ENCODE data around the gene KRTAP3-3.
"Not testable (repeated sequence)": the region's sequence is repeated elsewhere in the genome, so short reads cannot be mapped to it uniquely, and the experiment has no call there.

KRTAP3-3 gene

DNA sequence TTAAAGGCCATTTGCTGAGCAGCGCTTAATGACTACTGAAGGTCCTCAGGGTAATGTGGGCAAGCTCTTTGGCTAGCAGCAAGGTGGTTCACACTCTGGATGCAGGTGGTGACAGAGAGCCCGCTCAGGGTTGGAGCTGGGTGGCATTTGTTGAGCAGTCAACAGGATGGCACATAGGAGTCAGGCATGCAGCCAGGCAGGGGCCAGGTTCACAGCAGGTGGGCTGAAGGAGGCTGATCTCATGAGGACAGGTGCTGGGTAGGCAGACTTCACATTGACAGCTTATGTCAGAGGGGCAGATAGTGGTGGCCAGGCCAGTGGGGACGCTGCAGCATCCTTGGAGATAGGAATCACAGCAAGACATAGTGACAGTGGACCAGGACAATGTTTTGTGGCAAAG lies 10.4 kb upstream of the KRTAP3-3 start:
- DNase-seq (ENCODE audit: extremely low read depth, low read depth) = no peak
- no peak overlapping the region for H3K4me3 ChIP-seq (replicated peaks; ENCODE audit: low read depth, low read length)
- TF ChIP-seq, protein P1, sequence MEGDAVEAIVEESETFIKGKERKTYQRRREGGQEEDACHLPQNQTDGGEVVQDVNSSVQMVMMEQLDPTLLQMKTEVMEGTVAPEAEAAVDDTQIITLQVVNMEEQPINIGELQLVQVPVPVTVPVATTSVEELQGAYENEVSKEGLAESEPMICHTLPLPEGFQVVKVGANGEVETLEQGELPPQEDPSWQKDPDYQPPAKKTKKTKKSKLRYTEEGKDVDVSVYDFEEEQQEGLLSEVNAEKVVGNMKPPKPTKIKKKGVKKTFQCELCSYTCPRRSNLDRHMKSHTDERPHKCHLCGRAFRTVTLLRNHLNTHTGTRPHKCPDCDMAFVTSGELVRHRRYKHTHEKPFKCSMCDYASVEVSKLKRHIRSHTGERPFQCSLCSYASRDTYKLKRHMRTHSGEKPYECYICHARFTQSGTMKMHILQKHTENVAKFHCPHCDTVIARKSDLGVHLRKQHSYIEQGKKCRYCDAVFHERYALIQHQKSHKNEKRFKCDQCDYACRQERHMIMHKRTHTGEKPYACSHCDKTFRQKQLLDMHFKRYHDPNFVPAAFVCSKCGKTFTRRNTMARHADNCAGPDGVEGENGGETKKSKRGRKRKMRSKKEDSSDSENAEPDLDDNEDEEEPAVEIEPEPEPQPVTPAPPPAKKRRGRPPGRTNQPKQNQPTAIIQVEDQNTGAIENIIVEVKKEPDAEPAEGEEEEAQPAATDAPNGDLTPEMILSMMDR (IDR thresholded peaks at IDR 0.05; ENCODE audit: low read depth, low read length, missing control alignments) = no peak

DNA sequence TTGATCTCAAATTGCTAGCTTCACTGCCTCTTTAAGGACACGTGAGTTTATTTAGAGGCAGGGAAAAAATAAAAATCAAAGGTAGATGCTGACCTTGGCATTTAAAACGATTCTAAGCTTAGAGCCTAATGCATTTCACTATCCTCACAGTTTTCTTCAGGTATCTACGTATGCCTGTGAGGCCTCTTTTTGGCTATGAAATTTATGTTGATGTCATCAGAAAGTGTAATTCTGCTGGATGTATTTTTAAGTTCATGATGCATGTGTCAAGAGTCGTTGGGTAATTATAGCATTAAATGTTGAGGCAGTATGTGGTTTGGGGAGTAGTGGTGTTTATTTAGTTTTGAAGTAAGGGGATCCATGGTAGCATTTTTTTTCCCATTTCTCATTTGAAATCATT lies 10.0 kb upstream of the KRTAP3-3 start:
- no peak overlapping the region for H3K4me3 ChIP-seq (replicated peaks; ENCODE audit: low read depth, low read length)
- no peak for DNase-seq (ENCODE audit: extremely low read depth, low read depth)
- TF ChIP-seq, protein P1 (IDR thresholded peaks at IDR 0.05; ENCODE audit: low read depth, low read length, missing control alignments) = no peak

GRCh38 chr17:41002814-41003213 lies 8.8 kb upstream of the KRTAP3-3 start:
- TF ChIP-seq, protein P1 (IDR thresholded peaks at IDR 0.05; ENCODE audit: low read depth, low read length, missing control alignments) = no peak
- DNase-seq (ENCODE audit: extremely low read depth, low read depth) = no peak
- no peak overlapping the region for H3K4me3 ChIP-seq (replicated peaks; ENCODE audit: low read depth, low read length)

DNA sequence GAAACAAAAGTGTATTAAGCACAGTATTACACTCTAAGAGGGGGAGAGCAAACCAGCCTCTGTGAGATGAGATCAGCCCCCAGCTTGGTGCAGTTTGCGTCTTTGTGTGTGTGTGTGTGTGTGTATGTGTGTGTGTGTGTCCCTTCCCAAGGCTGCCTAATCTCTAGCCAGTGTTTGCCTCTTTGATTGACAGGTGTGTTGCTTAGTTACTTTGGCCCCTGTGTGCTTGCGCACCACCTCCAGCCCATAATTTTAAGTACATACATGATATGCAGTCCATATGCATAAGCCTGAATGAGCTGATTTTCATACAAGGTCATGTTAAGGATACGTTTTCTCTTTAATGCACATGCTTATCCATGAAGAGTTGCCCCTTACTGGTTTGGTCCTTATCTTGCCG lies 7.8 kb upstream of the KRTAP3-3 start:
- no peak for DNase-seq (ENCODE audit: extremely low read depth, low read depth)
- no peak overlapping the region for H3K4me3 ChIP-seq (replicated peaks; ENCODE audit: low read depth, low read length)
- TF ChIP-seq, protein P1 (IDR thresholded peaks at IDR 0.05; ENCODE audit: low read depth, low read length, missing control alignments) = no peak

GRCh38 chr17:40999563-40999962 lies 5.6 kb upstream of the KRTAP3-3 start, which contains the start of gene KRTAP3-2:
Gene KRTAP3-2, minus strand, starts transcription at chr17:40999906. Its CDS starts 53 bp downstream, at chr17:40999853.
- not testable (repeated sequence) for H3K4me3 ChIP-seq (replicated peaks; ENCODE audit: low read depth, low read length); DNase-seq (ENCODE audit: extremely low read depth, low read depth)

DNA sequence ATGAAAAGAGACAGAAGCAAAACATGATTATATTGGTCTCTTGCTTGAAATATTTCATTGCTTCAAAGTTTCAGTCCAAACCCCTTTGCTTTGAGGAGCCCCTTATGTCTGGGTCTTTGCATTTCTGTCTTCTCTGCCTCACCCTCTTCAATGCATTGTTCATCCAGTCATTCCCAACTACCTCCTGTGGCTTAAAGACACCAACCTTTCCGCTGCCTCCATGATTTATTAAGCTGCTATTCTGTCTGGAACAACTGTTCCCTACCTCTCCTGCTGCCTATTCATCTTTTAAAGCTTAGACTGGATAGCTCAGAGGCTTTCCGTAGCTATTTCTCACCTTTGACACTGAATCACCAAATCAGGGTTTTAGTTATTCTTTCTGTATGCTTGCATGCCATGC lies 3.4 kb upstream of the KRTAP3-3 start:
- TF ChIP-seq, protein P1 (IDR thresholded peaks at IDR 0.05; ENCODE audit: low read depth, low read length, missing control alignments) = no peak
- no peak for DNase-seq (ENCODE audit: extremely low read depth, low read depth)
- no peak overlapping the region for H3K4me3 ChIP-seq (replicated peaks; ENCODE audit: low read depth, low read length)

DNA sequence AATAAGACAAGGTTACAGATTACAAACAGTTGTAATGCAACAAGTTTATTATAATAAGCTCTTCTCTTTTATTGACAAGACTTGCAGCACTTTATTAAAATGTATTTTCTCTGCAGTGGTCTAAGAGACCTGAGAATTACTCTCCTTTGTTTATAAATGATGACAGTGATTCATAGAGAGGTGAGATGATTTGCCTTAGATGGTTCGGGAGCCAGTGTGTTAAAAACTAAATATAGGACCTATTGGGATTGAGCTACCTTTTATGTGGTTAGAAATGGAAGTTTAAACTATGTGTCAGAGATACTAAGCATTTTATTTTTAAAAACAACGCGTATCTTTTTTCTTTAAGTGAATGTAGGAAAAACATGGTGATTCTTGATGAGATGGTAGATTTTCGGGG lies 2.9 kb upstream of the KRTAP3-3 start:
- DNase-seq (ENCODE audit: extremely low read depth, low read depth) = no peak
- H3K4me3 ChIP-seq (replicated peaks; ENCODE audit: low read depth, low read length) = no peak overlapping the region
- TF ChIP-seq, protein P1 (IDR thresholded peaks at IDR 0.05; ENCODE audit: low read depth, low read length, missing control alignments) = no peak

Data from HFF-Myc (cell line).